BLaER1 (cell line): ENCODE measurements around the gene MSI2.

Experiments
- H3K27ac ChIP-seq: shearing (Covaris generic); formaldehyde crosslinking; 2 replicates; pipeline ENCODE4 v1.8.1; 2022
- H3K27me3 ChIP-seq: shearing (Covaris generic); formaldehyde crosslinking; 2 replicates; pipeline ENCODE4 v1.8.1; 2022
- H3K36me3 ChIP-seq: shearing (Covaris generic); formaldehyde crosslinking; 2 replicates; pipeline ENCODE4 v1.8.1; 2022
- H3K4me1 ChIP-seq: shearing (Covaris generic); formaldehyde crosslinking; 2 replicates; pipeline ENCODE4 v1.8.1; 2022
- H3K4me2 ChIP-seq: shearing (Covaris generic); formaldehyde crosslinking; 2 replicates; pipeline ENCODE4 v1.8.1; 2022
- H3K4me3 ChIP-seq: shearing (Covaris generic); formaldehyde crosslinking; 2 replicates; pipeline ENCODE4 v1.8.1; 2022
- H3K9ac ChIP-seq: shearing (Covaris generic); formaldehyde crosslinking; 2 replicates; pipeline ENCODE4 v1.8.1; 2022
- H3K9me3 ChIP-seq: shearing (Covaris generic); formaldehyde crosslinking; 2 replicates; pipeline ENCODE4 v1.8.1; 2022
- H4K20me1 ChIP-seq: shearing (Covaris generic); formaldehyde crosslinking; 2 replicates; pipeline ENCODE4 v1.8.1; 2022
- Cebpa-rat ChIP-seq: shearing (Covaris generic); IDR thresholded peaks from 2 replicates; pipeline ENCODE4 v1.8.1; 2022

MSI2 gene

GRCh38 chr17:57675427-57676387 lies 419.4 kb downstream of the MSI2 start:
- H3K4me3 ChIP-seq, result no peak overlapping the region
- H3K4me2 ChIP-seq, result no peak overlapping the region
- H3K27ac ChIP-seq, result no peak overlapping the region
- 0 out of 2 replicates have a peak overlapping the region, but pooled peaks have one; percentile 11 for H3K9ac ChIP-seq
- no peaks in the 10 kb centered on the region for H3K9me3 ChIP-seq
- no peaks in the 10 kb centered on the region for H4K20me1 ChIP-seq
- peaks cover 80% of the 10 kb centered on the region for H3K36me3 ChIP-seq
- peaks cover 26% of the 10 kb centered on the region for H3K4me1 ChIP-seq
- H3K27me3 ChIP-seq, result no peaks in the 10 kb centered on the region
- TF ChIP-seq Cebpa-rat, result no peak

- H3K4me1 ChIP-seq, result peaks cover 18% of the 10 kb centered on the region
- peaks cover 80% of the 10 kb centered on the region for H3K36me3 ChIP-seq
These were observed 420.2 kb downstream of the MSI2 start for GRCh38 chr17:57676543-57676942.

GRCh38 chr17:57677301-57677700 lies 421.0 kb downstream of the MSI2 start:
- Histone ChIP-seq H3K4me1 (peaks cover 10% of the 10 kb centered on the region), H3K36me3 (peaks cover 76% of the 10 kb centered on the region), H3K27me3 (no peaks in the 10 kb centered on the region), H3K27ac (0 out of 2 replicates have a peak overlapping the region, but pooled peaks have one; percentile 37), H3K4me3 (no peak overlapping the region), H4K20me1 (no peaks in the 10 kb centered on the region), H3K9me3 (no peaks in the 10 kb centered on the region), H3K9ac (no peak overlapping the region), H3K4me2 (no peak overlapping the region)
- no peak for TF ChIP-seq Cebpa-rat

More at GRCh38 chr17:57676543-57676942, 420.2 kb downstream of the MSI2 start:
- H3K9ac ChIP-seq, result no peak overlapping the region
- H3K27me3 ChIP-seq, result no peaks in the 10 kb centered on the region
- H3K27ac ChIP-seq, result no peak overlapping the region
- no peaks in the 10 kb centered on the region for H3K9me3 ChIP-seq
- no peaks in the 10 kb centered on the region for H4K20me1 ChIP-seq
- TF ChIP-seq Cebpa-rat, result no peak
- H3K4me3 ChIP-seq, result no peak overlapping the region
- H3K4me2 ChIP-seq, result no peak overlapping the region

- Histone ChIP-seq H4K20me1 (no peaks in the 10 kb centered on the region), H3K36me3 (peaks cover 76% of the 10 kb centered on the region), H3K9me3 (no peaks in the 10 kb centered on the region), H3K27me3 (no peaks in the 10 kb centered on the region), H3K4me2 (no peak overlapping the region), H3K4me3 (no peak overlapping the region), H3K27ac (peak overlapping the region; percentile 49; the same call in 1 of the 2 replicates), H3K4me1 (peaks cover 10% of the 10 kb centered on the region), H3K9ac (no peak overlapping the region)
- no peak for TF ChIP-seq Cebpa-rat
These were observed 421.5 kb downstream of the MSI2 start for GRCh38 chr17:57677858-57678257.

- no peak for TF ChIP-seq Cebpa-rat
- no peaks in the 10 kb centered on the region for H4K20me1 ChIP-seq
- H3K4me1 ChIP-seq, result peaks cover 10% of the 10 kb centered on the region
- no peaks in the 10 kb centered on the region for H3K9me3 ChIP-seq
- no peak overlapping the region for H3K4me3 ChIP-seq
- H3K27ac ChIP-seq, result peak overlapping the region; percentile 49; the same call in 1 of the 2 replicates
- H3K27me3 ChIP-seq, result no peaks in the 10 kb centered on the region
- H3K36me3 ChIP-seq, result peaks cover 76% of the 10 kb centered on the region
- no peak overlapping the region for H3K4me2 ChIP-seq
- H3K9ac ChIP-seq, result no peak overlapping the region
These were observed 422.1 kb downstream of the MSI2 start for GRCh38 chr17:57678393-57678792.

GRCh38 chr17:57679356-57679755 lies 423.0 kb downstream of the MSI2 start:
- Histone ChIP-seq H3K27ac (no peak overlapping the region), H3K4me2 (no peak overlapping the region), H3K4me1 (peaks cover 20% of the 10 kb centered on the region), H3K36me3 (peaks cover 78% of the 10 kb centered on the region), H3K9me3 (no peaks in the 10 kb centered on the region), H3K4me3 (no peak overlapping the region), H3K9ac (no peak overlapping the region), H4K20me1 (no peaks in the 10 kb centered on the region), H3K27me3 (no peaks in the 10 kb centered on the region)
- no peak for TF ChIP-seq Cebpa-rat

GRCh38 chr17:57679906-57680695 lies 423.8 kb downstream of the MSI2 start:
- Histone ChIP-seq H3K9ac (no peak overlapping the region), H3K4me3 (no peak overlapping the region), H3K9me3 (no peaks in the 10 kb centered on the region), H4K20me1 (no peaks in the 10 kb centered on the region), H3K27ac (no peak overlapping the region), H3K4me2 (no peak overlapping the region), H3K36me3 (peaks cover 78% of the 10 kb centered on the region), H3K4me1 (peaks cover 27% of the 10 kb centered on the region), H3K27me3 (no peaks in the 10 kb centered on the region)
- no peak for TF ChIP-seq Cebpa-rat

GRCh38 chr17:57682701-57683100 lies 426.4 kb downstream of the MSI2 start:
- peaks cover 57% of the 10 kb centered on the region for H3K36me3 ChIP-seq
- H3K4me1 ChIP-seq, result peaks cover 27% of the 10 kb centered on the region
- no peak overlapping the region for H3K4me3 ChIP-seq
- no peak for TF ChIP-seq Cebpa-rat
- H3K9me3 ChIP-seq, result no peaks in the 10 kb centered on the region
- H4K20me1 ChIP-seq, result no peaks in the 10 kb centered on the region
- no peaks in the 10 kb centered on the region for H3K27me3 ChIP-seq
- H3K4me2 ChIP-seq, result no peak overlapping the region
- H3K27ac ChIP-seq, result no peak overlapping the region
- no peak overlapping the region for H3K9ac ChIP-seq

- H3K36me3 ChIP-seq, result peaks cover 37% of the 10 kb centered on the region
- no peak overlapping the region for H3K4me3 ChIP-seq
- TF ChIP-seq Cebpa-rat, result no peak
- H3K9me3 ChIP-seq, result no peaks in the 10 kb centered on the region
- no peak overlapping the region for H3K9ac ChIP-seq
- H3K27ac ChIP-seq, result peak overlapping the region; percentile 3; the same call in 1 of the 2 replicates
- peak overlapping the region; percentile 45 for H3K4me2 ChIP-seq
- H3K27me3 ChIP-seq, result no peaks in the 10 kb centered on the region
- H3K4me1 ChIP-seq, result peaks cover 43% of the 10 kb centered on the region
- H4K20me1 ChIP-seq, result no peaks in the 10 kb centered on the region
These were observed 428.6 kb downstream of the MSI2 start for GRCh38 chr17:57684711-57685498.
